DOHH2 (cell line): ENCODE results near the gene CIBAR2.

ENCODE experiments used
- H3F3A ChIP-seq: fragments of 200-600 bp; sonication (generic), shearing (Covaris generic); 2 replicates; pipeline ENCODE4 v1.6.0; 2016; ENCODE audit warnings: antibody characterized with exemption, mild to moderate bottlenecking; ENCODE audit not compliant: control insufficient read depth, insufficient read depth
- H3K27ac ChIP-seq: fragments of 200-600 bp; sonication (generic); 2 replicates; pipeline ENCODE4 v1.5.1; 2014; ENCODE audit warnings: low read depth, mild to moderate bottlenecking, low read length, moderate library complexity
- H3K27me3 ChIP-seq: fragments of 200-600 bp; sonication (generic); 2 replicates; pipeline ENCODE4 v1.6.1; 2014; ENCODE audit warnings: mild to moderate bottlenecking, low read length, mixed read lengths; ENCODE audit not compliant: control insufficient read depth
- H3K36me3 ChIP-seq: fragments of 200-600 bp; sonication (generic); 2 replicates; pipeline ENCODE4 v1.6.1; 2014; ENCODE audit warnings: mild to moderate bottlenecking, low read length, moderate library complexity, mixed read lengths; ENCODE audit not compliant: control insufficient read depth
- H3K4me1 ChIP-seq: fragments of 200-600 bp; sonication (generic); 2 replicates; pipeline ENCODE4 v1.6.1; 2014; ENCODE audit warnings: mild to moderate bottlenecking, low read length, mixed read lengths; ENCODE audit not compliant: control insufficient read depth
- H3K4me2 ChIP-seq: fragments of 200-600 bp; sonication (generic); 2 replicates; pipeline ENCODE4 v1.6.0; 2014; ENCODE audit warnings: mild to moderate bottlenecking, low read length, moderate library complexity
- H3K4me3 ChIP-seq: fragments of 200-600 bp; sonication (generic); 2 replicates; pipeline ENCODE4 v1.5.1; 2014; ENCODE audit warnings: mild to moderate bottlenecking, low read length, mixed read lengths
- H3K79me2 ChIP-seq: fragments of 200-600 bp; sonication (generic); 2 replicates; pipeline ENCODE4 v1.6.1; 2014; ENCODE audit warnings: mild to moderate bottlenecking, low read length, mixed read lengths; ENCODE audit not compliant: control insufficient read depth
- H3K9me2 ChIP-seq: fragments of 200-600 bp; sonication (generic); replicated peaks from 2 replicates; pipeline ENCODE4 v1.6.1; 2014; ENCODE audit warnings: mild to moderate bottlenecking, low read length, mixed read lengths; ENCODE audit not compliant: control insufficient read depth
- H3K9me3 ChIP-seq: fragments of 200-600 bp; sonication (generic); 2 replicates; pipeline ENCODE4 v1.6.1; 2014; ENCODE audit warnings: antibody characterized with exemption, low read length, mixed read lengths; ENCODE audit not compliant: control insufficient read depth, insufficient read depth
- H4K20me1 ChIP-seq: fragments of 200-600 bp; sonication (generic); 2 replicates; pipeline ENCODE4 v1.6.0; 2014; ENCODE audit warnings: low read depth, mild to moderate bottlenecking, antibody characterized with exemption, low read length, moderate library complexity; ENCODE audit not compliant: control insufficient read depth, insufficient read depth
- EZH2phosphoT487 ChIP-seq: fragments of 200-600 bp; sonication (generic); IDR thresholded peaks from 2 replicates; pipeline ENCODE4 v1.6.1; 2017; ENCODE audit warnings: borderline replicate concordance, mild to moderate bottlenecking, antibody characterized with exemption, low read length, moderate library complexity, mixed read lengths
- TF ChIP-seq, protein P1 (sequence below): fragments of 200-600 bp; sonication (generic); IDR thresholded peaks from one replicate; pipeline ENCODE4 v1.5.1; 2014; ENCODE audit warnings: antibody characterized with exemption, mild to moderate bottlenecking, low read depth, low read length; ENCODE audit not compliant: poor library complexity, severe bottlenecking

The CIBAR2 gene

GRCh38 chr16:85051067-85051581, 61.1 kb downstream of the CIBAR2 start:
- TF ChIP-seq, protein P1, sequence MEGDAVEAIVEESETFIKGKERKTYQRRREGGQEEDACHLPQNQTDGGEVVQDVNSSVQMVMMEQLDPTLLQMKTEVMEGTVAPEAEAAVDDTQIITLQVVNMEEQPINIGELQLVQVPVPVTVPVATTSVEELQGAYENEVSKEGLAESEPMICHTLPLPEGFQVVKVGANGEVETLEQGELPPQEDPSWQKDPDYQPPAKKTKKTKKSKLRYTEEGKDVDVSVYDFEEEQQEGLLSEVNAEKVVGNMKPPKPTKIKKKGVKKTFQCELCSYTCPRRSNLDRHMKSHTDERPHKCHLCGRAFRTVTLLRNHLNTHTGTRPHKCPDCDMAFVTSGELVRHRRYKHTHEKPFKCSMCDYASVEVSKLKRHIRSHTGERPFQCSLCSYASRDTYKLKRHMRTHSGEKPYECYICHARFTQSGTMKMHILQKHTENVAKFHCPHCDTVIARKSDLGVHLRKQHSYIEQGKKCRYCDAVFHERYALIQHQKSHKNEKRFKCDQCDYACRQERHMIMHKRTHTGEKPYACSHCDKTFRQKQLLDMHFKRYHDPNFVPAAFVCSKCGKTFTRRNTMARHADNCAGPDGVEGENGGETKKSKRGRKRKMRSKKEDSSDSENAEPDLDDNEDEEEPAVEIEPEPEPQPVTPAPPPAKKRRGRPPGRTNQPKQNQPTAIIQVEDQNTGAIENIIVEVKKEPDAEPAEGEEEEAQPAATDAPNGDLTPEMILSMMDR = no peak
- TF ChIP-seq EZH2phosphoT487 = no peak
- Histone ChIP-seq H3K9me3 (no peaks in the 10 kb centered on the region), H3K79me2 (no peaks in the 10 kb centered on the region), H3K27me3 (peaks cover 10% of the 10 kb centered on the region), H3K4me2 (no peak overlapping the region), H3K36me3 (no peaks in the 10 kb centered on the region), H3F3A (no peaks in the 10 kb centered on the region), H4K20me1 (0 out of 2 replicates have a peak, but pooled peaks cover 4% of the 10 kb centered on the region), H3K9me2 (no peaks in the 10 kb centered on the region), H3K4me3 (no peak overlapping the region), H3K27ac (no peak overlapping the region), H3K4me1 (peaks cover 6% of the 10 kb centered on the region)

DNA sequence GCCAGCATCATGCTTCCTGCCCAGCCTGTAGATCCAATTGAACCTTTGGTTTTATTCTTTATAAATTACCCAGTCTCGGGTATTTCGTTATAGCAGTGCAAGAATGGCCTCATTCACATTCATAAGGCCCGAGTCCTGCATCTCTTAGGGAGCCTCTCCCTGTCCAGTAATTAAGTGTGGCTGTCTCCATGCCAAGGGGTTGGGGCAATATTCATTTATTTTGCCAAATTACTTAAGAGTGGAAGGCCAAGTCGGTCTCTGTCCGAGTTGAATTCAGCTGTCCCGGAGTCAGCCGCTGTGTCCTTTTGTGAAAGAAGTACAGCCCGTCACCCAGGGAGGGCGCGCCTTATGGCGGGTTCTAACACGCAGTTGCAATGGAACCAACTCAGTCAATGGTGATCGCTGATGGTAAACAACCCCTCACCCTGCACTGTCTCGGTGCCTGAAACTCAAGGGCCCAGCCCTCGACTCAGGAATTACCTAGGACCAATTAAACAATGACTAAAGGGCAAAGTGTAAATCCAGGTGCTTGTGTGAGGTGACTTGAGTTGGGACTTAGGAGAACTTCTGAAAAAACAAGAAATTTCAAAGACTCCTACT, 62.5 kb downstream of the CIBAR2 start:
- H3K9me3 ChIP-seq = no peaks in the 10 kb centered on the region
- H3K36me3 ChIP-seq = no peaks in the 10 kb centered on the region
- H3K27ac ChIP-seq = no peak overlapping the region
- H3K27me3 ChIP-seq = peaks cover 8% of the 10 kb centered on the region
- no peaks in the 10 kb centered on the region for H3K4me1 ChIP-seq
- H3K4me3 ChIP-seq = no peak overlapping the region
- H3K4me2 ChIP-seq = no peak overlapping the region
- H3K79me2 ChIP-seq = no peaks in the 10 kb centered on the region
- no peaks in the 10 kb centered on the region for H3F3A ChIP-seq
- TF ChIP-seq EZH2phosphoT487 = no peak
- TF ChIP-seq, protein P1 = no peak
- no peaks in the 10 kb centered on the region for H3K9me2 ChIP-seq
- 0 out of 2 replicates have a peak, but pooled peaks cover 4% of the 10 kb centered on the region for H4K20me1 ChIP-seq

DNA sequence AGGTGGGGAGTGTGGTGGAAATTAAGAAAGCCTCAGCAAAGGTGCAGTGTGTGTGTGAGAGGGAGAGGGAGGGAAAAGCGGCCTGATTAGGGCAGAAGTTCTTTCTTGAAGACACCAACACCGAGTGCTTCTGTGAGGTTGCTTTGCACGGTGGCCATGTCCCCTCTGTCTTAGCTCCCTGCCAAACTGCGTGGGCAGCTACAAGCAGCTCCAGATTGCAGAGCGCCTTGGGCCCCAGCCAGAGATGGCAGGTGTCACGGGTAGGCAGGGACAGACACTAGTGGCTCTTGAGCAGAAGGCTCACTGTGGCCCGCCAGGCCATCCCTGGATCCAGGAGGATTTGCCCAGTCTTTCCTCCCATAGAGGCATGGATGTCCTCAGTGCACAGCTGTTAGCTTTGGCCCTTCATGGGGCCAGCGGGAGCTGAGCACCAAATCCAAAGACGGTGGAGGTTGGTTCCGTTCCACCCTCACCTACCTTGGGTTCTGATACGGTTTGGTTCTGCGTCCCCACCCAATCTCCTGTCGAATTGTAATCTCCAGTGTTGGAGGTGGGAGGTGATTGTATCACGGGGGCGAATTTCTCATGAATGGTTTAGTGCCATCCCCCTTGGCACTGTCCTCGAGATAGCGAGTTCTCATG, 63.2 kb downstream of the CIBAR2 start:
- Histone ChIP-seq H3K27ac (no peak overlapping the region), H4K20me1 (0 out of 2 replicates have a peak, but pooled peaks cover 4% of the 10 kb centered on the region), H3K79me2 (no peaks in the 10 kb centered on the region), H3K36me3 (no peaks in the 10 kb centered on the region), H3K4me3 (no peak overlapping the region), H3K4me2 (no peak overlapping the region), H3K9me2 (no peaks in the 10 kb centered on the region), H3K4me1 (no peaks in the 10 kb centered on the region), H3F3A (no peaks in the 10 kb centered on the region), H3K27me3 (peaks cover 8% of the 10 kb centered on the region), H3K9me3 (no peaks in the 10 kb centered on the region)
- no peak for TF ChIP-seq EZH2phosphoT487
- TF ChIP-seq, protein P1 = no peak
